HG02870 (cell line): ENCODE measurements around the gene FAM227A.
"Not testable (repeated sequence)": the region's sequence is repeated elsewhere in the genome, so short reads cannot be mapped to it uniquely, and the experiment has no call there.

Experiments
- ATAC-seq: cut with Tn5 transposase; IDR thresholded peaks from one replicate; pipeline ENCODE4 v1.9.1; 2021; ENCODE audit warnings: mild to moderate bottlenecking, moderate library complexity; ENCODE audit not compliant: unreplicated experiment

The FAM227A gene

DNA sequence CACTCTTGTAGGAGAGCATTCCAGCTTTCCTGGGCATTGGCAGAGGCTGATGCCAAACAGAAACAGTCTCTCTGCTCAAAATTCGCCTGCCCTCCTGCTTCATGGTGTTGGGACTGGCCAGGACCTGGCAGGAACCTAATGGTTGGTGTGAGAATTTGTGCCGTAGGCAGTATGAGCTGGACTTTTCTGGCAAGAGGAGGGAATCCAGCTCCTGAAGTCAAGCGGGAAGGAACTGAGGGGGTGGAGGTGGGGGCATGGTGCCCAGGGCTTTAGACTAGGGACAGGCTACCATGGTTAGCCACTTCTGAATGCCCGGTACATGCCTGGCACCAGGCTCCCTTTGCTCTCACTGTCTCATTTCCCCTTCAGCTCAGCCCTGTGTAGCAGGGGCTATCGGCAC, 18.7 kb upstream of the FAM227A start:
- ATAC-seq, result no peak

DNA sequence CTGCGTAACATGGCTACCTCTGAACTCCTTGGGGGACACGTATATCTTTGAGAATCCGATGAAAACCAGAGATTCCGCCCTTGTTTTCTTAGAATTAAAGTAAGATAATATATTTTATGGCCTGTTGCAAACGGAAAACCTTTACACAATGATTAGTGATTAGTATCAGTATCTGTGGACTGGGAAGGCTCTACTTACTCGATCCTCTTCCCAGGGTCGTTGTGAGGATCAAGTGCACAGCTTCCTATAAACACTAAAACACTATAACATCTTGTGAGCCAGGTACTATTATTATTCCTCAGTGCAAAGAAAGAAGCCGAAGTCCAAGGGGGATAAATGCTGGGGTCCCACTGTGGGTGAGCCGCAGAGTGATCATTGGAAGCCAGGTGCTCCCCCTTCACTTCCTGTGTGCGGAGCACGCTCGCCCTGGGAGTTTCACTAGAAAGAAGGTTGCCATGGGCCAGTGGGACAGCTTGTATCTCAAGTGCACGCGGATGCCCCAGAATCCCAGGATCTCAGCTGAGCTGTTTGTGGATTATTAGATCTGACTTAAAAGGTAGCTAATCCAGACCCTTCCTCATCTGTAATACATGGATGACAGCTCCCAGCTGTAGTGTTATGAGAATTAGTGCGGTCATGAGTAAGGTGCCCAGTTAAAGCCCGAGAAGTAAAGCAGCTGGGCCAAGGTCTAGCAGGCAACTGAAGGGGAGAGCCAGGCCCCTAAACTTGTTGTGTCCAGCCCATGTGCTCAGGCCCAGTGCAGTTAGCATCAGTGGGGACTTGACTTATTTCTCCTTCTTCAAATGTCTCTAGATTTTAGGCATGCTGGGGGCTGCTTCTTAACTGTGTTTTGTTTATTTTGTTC, 1.1 kb upstream of the FAM227A start:
- no peak for ATAC-seq

DNA sequence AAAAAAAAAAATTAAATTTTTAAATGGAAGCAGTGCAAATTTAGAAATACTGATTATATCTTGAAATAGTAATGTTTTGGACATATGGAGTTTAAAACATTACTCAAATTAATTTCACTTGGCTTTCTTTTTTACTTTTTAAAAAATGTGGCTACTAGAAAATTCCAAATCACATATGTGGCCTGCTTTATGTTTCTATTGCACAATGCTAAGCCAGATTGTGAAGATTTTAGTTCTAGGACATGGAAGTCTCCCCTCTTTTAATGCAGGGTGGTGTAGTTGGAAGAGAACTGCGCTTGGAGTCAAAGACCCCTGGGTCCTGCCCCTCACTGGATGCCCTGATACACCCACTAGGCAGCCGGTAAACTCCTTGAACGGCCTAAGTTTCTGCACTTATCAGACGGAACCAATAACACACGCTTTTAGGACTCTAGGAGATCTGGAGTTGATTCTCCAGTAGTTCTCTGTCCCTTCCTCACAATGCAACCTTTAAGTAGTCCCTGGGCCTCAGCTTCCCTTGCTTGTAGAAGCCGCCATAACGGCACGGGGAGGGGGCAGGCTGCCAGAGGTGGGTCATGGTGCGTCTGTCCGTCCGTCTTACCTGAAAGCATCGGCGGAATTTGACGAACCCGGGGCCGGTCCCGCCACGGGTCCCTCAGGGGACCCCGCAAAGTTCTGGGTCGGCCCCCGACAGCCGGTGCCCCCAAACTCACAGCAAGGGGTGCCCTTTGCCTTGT, 505 bp downstream of the FAM227A start:
- no peak for ATAC-seq

DNA sequence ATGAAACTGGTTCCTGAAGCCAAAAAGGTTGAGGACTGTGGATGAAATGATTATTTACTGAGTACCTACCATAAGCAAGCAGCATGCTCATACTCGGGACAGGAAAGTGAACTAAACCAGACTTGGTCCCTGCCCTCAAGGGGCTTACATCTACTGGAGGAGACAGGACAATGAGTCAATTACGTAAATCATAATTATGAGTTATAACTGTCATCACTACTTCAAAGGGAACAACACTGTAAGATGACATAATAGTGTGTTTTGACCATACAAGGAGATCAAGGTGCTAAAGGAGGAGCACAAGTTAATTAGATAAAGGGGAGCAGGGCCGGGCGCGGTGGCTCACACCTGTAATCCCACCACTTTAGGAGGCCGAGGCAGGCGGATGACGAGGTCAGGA, 2.5 kb downstream of the FAM227A start:
- no peak for ATAC-seq

GRCh38 chr22:38652859-38653258, 3.3 kb downstream of the FAM227A start:
- no peak for ATAC-seq

DNA sequence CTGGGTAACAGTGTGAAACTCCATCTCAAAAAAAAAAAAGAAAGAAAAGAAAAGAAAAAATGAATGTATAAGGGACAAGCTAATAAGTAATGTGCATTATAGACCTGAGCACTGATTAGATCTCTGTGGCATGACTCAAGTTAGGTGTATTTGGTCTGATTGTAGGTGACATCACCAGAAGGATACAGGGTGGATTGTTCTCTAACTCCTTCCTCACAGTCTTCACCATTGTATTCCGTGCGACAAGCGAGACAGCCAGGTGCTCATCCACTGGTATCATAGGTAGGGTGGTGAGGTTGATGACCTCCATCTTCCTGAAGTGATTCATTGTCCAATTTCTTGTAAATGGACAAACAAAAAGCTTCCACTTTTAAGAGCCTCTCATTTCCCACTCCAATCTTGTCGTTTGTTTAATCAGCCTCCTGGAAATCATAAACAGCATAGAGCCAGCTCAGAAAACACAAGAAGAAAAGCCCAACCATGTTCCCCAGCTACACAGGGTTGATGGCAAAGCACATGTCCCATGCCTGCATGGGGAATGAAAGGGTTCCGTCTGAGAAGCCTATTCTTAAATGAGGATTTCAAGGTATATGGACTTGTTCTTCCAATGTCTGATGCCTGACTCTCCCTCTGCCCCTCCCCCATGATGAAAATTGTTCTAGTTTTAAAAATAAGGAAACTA, 6.2 kb downstream of the FAM227A start:
- no peak for ATAC-seq

GRCh38 chr22:38645430-38645829, 10.8 kb downstream of the FAM227A start:
- no peak for ATAC-seq

DNA sequence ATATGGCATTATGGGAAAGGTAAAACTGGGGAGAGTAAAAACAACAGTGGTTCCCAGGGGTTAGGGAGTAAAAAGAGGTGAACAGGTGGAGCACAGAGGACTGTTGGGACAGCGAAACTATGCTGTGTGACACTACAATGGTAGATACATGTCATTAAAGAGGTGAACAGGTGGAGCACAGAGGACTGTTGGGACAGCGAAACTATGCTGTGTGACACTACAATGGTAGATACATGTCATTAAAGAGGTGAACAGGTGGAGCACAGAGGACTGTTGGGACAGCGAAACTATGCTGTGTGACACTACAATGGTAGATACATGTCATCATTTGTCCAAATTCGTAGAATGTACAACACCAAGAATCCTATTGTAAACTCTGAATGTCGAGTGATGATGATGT, 11.9 kb downstream of the FAM227A start:
- ATAC-seq, result not testable (repeated sequence)

DNA sequence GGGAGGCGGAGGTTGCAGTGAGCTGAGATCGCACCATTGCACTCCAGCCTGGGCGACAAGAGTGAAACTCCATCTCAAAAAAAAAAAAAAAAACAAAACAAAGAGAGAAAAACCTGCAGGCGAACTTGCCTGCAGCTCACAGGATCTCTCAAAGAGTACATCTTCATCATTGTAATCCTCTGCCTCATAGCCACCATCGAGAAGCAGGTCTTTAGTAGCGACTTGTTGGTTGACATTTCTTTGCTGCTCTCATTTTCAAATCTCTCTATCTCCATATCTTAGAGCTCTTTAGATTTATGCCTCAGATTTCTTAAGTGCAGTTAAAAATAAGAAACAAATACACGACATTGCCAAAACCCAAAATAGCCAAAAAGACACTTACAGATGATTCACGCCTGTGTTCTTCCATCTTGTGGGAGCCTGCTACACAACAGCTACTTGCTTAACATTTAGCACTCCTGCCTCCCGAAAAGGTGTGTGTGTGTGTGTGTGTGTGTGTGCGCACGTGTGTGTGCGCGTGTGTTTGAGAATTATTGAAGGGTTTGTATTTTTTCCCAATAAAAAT, 14.6 kb downstream of the FAM227A start:
- ATAC-seq, result no peak

- no peak for ATAC-seq
Measured at GRCh38 chr22:38638728-38639127, 17.5 kb downstream of the FAM227A start.

DNA sequence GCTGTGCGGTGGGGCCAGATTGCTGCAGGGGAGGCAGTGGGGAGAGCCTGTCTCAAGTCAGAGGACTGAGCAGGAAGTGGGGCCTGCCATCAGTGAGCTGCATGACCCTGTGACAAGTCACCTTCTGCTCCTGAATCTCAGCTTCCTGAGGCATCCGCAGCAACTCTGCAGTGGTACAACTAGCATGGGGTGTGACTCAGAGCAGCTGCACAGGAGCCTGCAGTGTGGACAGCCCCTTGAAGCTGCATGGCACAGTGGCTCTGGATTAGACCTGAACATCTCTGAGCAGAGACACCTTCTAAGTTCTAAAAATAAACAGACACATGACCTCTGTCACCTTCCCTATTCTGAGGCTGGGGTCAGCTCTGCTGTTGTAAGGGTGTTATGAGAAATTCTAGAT, 18.0 kb downstream of the FAM227A start:
- ATAC-seq, result no peak

DNA sequence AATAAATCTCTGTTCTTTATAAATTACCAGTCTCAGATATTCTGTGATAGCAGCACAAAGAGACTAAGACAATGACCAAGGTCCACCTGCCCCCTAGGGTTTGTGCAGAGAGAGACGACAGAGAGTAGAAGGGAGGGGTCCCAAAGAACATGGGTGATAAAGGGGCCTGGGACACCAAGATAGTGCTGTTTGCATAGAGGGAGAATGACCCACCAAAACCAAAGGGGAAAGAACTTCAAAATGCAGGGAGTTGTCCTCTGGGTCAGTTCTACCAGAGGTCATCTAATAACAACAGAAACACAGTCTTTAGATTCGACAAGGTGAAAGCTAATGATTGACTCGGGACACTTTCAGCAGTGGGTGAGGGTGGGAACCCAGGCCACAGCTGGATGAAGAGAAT, 23.7 kb downstream of the FAM227A start:
- no peak for ATAC-seq

DNA sequence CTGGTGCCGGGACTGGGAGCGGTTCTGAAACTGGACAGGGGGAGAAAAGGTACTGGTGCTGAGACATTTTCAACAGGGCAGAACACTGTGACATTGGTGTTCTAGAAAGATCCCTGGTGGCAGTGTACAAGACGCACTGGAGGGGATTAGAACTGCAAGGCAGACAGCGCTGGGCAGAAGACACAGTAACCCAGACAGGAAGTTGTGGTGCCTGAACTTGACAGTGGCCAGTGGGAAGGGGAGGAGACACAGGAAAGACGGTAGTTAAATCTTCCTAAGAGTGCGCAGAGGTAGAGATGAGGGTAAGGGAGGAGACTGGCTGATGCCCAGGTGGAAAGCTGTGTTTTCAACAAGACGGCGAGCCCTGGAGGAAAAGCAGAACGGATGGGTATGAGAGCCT, 24.5 kb downstream of the FAM227A start:
- no peak for ATAC-seq

DNA sequence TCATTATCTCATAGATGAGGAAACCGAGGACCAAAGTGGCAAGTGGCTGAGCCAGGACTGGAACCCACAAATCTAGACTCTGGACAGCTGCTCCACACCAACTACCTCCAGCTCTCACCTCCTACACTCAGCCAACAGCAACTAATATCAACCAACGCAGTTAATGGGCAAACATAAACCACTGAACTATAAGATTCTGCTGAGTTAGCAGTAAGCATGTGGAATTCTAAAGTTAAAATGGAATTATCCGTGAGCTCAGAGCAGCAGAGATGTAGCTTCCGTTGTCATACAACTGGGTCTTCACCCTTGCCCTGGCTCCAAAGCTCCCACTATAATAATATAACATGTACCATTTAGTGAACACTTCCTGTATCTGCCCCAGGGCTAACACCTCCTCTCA, 27.1 kb downstream of the FAM227A start:
- ATAC-seq, result no peak

GRCh38 chr22:38628444-38628843, 27.7 kb downstream of the FAM227A start:
- ATAC-seq, result no peak

DNA sequence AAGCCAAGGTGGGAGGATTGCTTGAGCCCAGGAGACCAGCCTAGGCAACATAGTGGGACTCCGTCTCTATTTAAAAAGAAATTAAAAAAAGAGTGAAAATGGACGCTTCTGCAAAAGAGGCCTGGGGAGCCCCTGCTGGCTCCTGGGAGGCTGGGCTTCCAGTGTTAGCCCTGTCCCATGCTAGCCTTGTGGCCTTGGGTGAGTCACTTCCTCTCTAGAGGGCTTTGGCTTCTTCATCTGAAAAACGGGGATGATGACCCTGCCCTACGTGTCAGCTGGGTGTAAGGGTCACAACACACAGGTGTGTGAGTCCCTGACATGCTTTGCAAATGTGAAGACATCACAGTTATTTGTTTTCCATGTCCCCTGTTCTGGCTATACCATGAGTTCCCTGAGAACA, 32.8 kb downstream of the FAM227A start:
- no peak for ATAC-seq

- ATAC-seq, result no peak
Measured at GRCh38 chr22:38618682-38619081, 37.5 kb downstream of the FAM227A start.

GRCh38 chr22:38618258-38618657, 37.9 kb downstream of the FAM227A start:
- no peak for ATAC-seq

DNA sequence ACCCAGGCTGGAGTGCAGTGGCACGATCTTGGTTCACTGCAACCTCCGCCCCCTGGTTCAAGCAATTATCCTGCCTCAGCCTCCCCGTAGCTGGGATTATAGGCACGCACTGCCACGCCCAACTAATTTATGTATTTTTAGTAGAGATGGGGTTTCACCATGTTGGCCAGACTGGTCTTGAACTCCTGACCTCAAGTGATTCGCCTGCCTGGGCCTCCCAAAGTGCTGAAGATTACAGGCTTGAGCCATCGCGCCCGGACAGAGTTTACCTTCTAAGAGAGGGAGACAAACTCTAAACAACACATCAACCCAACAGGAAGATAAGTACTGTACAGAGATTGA, 41.2 kb downstream of the FAM227A start:
- ATAC-seq, result not testable (repeated sequence)

GRCh38 chr22:38614332-38615063, 41.7 kb downstream of the FAM227A start:
- ATAC-seq, result no peak

DNA sequence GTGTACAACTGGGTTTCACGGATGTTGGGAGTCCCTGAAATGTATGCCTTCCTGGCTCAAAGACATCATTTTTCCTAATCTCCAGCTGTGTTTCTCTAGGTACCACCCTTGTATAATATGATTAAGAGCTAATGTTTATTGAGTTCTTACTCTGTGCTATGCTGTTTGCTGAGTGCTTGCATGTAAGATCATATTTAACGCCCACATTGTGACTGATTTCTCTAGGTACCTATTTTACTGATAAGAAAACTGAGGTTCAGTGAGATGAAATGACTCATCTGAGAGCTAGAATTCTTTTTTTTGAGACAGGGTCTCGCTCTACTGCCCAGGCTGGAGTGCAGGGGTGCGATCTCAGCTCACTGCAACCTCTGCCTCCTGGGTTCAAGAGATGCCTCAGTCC, 42.6 kb downstream of the FAM227A start:
- ATAC-seq, result no peak
